Measurements from ENCODE around the gene TSTD1.

Gene TSTD1, protein sequence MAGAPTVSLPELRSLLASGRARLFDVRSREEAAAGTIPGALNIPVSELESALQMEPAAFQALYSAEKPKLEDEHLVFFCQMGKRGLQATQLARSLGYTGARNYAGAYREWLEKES

DNA sequence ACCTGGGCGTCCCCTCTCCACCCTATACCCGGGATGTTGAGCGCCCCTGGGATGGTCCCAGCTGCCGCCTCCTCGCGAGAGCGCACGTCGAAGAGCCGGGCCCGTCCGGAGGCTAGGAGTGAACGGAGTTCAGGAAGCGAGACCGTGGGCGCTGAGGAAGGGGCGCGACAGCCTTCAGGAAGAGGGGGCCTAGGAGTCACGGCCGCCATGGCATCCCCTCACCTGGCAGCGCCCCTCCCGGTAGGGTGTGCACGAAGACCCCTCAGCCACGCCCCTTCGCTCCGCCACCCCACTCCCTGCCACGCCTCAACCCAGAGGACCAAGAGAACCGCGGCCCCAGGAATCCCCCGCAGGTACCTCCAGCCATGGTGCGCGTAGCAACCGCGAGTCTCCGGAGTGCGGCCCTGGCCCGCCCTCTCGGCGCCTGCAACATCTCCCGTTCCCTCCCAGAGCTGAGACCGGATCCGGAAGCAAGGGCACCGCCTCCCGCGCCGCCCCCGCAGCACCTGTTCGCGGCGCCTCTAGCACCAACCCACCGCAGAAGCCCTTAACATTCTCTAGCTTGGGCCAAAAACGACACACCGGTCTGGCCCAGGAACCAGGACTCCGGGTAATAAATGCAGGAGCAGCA, at the start of gene TSTD1:
TSTD1 (minus strand) TSS at position 442 of the 631 bp plus-strand sequence; CDS start at position 367, 75 bp downstream.
- FAIRE-seq: no peak

GRCh38 chr1:161086457-161086856, 47.7 kb upstream of the TSTD1 start:
- no peak for FAIRE-seq

- FAIRE-seq: no peak
Measured at GRCh38 chr1:161085165-161085564, 46.4 kb upstream of the TSTD1 start.

- no peak for FAIRE-seq
Measured at GRCh38 chr1:161084597-161084988, 45.8 kb upstream of the TSTD1 start.

DNA sequence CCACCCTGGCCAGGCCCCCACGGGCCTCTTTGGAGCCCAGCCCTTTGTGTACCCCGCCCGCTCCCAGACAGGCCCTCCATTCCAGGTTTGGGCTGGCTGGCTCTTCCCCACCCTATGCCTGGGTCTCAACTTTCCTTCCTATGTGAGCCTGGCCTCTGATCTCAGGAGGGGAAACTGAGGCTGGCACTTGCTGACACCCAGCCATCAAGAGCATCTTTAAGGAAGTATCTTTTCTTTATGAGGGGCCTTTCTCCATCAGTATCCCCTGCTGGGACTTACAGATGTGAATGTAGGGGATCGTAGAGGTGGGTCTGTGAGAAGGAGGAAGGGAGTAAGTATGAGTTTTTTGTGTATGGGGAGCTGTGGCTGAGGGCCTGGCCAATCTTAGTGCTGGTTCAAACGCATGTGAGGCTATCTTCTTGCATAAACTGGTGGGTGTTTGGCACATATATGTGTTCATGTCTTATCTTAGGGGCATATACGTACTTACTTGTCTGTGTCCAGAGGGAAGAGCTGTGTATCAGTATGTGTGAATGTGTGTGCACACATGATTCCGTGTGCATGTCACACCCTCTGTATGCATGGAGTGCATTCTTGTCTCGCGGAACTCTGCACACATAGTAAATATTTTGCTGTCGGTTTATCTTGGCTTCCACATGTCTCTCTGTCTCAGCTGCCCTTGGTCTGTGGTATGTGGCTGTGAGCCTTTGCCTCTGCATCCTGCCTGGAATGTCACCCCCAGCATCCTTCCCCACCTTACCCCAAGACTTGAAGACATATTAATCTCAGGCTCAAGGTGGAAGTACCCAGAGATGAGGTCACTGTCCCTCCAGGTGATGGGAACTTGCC, 45.2 kb upstream of the TSTD1 start:
- no peak for FAIRE-seq

- FAIRE-seq: no peak
Measured at GRCh38 chr1:161082996-161083747, 44.4 kb upstream of the TSTD1 start.

DNA sequence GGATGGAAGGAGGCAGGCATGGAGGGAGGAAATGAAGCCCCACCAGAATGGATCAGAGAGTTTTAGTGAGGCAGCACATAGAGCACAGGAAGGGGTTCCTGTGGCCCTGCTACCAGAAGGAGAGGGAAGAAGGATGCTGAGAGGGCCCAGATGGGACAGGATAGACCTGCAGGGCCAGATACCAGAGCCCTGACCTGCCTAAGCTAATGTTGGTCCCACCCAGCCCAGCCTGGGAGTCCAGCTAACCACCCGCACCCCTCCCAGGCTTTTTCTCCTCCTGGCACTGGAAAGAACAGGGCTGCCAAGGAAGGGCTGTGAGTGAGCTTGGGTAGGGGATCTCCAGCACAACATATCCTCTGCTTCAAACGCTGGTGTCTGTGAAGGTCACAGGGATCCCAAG, 43.7 kb upstream of the TSTD1 start:
- FAIRE-seq: no peak

GRCh38 chr1:161081519-161081918, 42.8 kb upstream of the TSTD1 start:
- FAIRE-seq: no peak

DNA sequence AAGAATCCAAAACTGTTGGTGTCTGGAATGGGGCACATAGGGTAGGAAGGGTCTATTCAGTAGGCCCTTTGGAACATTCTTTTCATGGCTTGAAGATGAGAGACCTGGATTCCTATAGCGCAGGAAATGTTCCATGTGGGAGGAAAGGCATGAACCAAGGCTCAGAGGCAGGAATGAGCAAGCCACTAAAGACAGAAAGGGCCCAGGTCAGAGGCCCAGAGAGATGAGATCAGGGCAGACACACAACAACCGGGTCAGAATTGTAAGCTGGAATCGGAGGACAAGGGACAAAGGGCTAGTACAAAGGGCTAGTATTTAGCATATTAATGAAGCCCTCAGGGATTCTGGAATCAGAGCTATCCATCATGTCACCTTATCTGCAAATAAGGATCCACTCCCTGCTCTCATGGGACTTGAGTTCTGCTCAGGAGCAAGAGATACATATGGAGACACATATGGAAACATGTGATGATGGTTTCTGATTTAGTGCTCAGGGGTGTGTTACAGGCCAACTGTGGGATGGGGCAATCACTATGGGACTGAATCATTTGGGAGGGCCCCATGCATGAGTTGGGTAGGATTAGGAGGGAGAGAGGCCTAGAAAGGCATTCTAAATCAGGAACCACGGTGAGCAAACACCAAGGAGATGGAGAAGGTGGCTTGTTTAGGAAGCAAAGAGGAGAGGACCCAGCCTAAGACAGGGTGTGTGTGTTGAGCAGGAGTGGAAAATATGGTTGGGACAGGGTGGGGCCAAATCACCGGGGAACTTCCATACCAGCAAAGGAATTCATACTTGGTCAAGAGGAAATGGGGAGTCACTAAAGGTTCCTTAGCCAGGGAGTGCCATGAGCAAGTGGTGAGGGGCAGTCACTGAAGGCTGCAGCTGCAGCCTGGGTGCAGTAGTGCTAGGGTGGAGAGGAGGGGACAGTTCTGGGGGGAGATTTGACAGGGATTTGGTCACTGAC, 42.0 kb upstream of the TSTD1 start:
- no peak for FAIRE-seq

DNA sequence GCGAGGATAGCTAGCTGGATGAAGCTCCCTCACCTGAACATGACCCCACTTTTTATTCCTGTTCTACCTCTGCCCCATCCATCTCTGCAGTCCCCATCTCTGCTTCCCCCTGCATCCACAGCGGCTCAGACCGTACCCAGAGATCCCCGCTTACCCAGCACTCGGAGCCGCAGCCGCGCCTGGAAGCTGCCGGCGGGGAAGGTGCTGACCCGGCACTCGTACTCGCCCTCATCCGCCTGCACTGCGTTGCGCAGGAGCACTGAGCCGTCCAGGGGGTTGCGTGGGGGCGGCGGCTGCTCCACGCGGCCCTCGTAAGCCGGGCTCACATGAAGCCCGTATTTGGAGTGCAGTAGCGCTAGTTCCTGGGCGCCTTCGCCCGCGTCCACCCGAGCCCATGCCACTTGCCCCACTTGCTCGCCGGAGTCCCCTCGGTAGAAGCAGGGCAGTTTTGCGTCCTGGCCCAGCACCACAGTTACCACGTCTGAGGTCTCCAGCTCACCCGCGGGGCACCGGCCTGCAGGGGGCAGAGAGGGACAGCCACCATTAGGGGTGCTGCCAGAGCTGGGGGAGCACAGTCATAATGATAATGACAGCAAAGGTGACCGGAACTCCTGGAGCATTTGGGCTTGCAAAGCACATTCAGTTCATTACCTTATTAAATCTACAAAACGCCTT, 40.8 kb upstream of the TSTD1 start:
- no peak for FAIRE-seq

DNA sequence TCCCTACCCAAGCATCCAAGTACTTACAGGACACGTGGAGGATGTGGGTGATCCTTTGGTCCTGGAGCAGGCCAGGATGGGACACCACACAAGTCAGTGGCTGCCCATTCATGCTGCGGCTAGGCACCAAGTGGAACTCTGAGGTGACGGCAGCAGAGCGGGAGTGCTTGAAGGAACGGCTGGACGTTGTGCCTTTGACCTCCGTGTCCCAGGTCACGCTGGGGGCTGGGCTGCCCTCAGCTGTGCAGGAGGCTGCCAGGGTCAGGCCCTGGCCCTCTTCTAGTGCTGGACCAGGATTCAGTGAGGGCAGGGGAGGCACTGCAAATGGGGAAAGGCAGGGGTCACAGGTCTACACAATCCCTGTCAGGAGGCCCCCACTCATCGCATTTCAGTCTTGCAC, 38.7 kb upstream of the TSTD1 start:
- no peak for FAIRE-seq

DNA sequence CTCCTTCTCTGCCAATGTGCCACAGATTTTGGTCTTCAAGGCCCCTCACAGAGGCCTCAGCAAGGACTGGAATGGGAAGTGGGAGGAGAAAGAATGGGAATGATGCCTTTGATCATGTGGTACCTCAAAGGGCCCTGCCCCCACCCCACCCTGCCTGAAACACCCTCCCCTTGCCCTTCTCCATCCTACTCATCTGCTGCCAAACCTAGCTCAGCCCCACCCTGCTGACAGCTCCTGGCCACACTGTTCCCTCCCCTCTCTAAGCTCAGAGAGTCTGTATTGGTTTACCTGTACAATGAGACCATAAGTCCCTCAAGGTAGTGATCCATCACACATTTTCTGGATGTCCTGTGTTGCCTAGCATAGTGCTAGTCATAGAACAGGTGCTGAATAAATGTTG, 37.6 kb upstream of the TSTD1 start:
- no peak for FAIRE-seq

GRCh38 chr1:161074676-161075368, 36.1 kb upstream of the TSTD1 start:
- FAIRE-seq: no peak

- no peak for FAIRE-seq
Measured at GRCh38 chr1:161073474-161074121, 34.8 kb upstream of the TSTD1 start.

- no peak for FAIRE-seq
Measured at GRCh38 chr1:161072751-161073449, 34.1 kb upstream of the TSTD1 start.

DNA sequence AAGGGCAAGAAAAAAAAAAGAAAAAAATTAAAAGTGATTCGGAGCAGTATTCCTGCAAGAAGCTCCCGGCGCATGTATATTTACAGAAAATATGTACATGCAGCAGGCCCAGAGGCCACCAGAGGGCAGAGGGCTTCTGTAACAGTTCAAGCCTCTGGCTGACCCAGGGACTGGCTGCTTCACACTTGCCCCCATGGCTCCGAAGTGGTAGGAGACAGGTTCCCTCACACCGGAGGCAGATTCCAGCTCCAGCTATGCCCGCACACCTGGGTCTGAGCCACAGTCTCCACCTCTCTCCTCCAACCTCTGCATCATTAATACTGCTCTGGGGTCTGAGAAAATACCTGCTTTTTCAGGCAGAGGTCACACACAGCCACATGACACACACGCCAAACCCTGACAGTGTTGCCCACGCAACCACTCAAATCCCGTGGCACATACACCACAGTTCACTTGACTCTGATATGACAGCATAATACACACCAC, 33.2 kb upstream of the TSTD1 start:
- FAIRE-seq: no peak

DNA sequence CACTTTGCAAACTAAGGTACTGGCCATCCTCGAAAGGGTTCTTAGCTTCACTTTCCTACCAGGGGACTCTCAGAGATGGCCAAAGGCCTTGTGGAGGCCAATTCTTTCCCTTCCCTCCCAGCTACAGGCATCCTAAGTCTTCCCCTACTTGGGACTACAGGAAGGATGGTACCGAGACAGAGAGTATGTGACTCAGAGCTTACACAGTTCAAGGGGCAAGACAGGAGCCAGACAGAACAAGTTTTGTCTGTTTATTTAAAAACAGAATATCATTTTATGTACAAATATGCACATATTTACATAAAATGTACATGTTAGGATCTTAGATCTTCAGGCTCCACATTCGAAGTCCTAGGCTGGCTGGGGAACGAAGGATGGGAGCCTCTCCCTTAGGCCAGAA, 32.0 kb upstream of the TSTD1 start:
- no peak for FAIRE-seq

DNA sequence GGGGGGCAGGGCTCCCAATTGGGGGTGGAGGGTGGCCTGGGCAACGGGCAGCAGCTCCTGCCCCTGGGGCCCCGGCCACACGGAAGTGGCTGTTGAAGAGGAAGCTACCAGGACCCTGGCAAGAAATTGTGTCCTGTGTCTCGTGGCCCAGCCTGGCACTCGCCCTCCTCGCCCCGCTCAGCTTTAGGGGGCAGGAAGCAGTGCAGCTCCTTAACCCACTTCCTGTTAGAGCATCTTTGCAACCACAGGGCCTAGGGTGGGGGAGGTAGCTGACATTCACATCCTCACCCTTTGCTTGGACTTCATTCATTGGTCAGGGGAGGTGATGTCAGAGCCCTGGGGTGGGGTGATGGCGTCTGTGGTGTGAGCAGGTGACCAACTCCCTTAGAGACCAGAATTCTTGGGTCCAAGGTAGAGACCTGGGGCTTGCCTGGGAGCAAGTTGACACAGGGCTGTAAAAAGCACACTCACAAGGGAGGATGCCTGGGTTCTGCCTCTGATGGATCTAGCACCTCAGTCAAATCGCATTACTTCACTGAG, 31.0 kb upstream of the TSTD1 start, which contains the start of gene ARHGAP30:
ARHGAP30 (minus strand) TSS at position 161 of the 540 bp plus-strand sequence. CDS start 267 bp downstream, outside the sequence.
- no peak for FAIRE-seq

DNA sequence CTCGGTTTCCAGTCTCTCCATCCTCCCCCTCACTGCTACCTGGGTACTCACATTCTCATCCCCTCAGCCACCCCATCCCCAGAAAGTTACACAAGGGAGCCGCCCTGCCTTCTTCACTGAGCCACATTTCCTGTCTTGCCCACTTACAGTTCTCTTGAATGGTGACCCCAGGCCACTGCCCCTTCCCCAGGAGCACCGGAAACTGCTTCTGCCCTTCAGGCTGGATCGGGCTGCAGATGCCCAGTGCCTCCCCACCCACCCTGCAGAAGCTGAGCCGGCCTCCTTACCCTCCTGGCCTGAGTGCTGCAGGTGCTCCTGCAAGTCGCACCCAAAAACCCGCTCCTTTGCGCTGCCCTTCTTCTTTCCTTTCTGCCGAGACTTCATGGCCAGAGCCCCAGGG, 30.5 kb upstream of the TSTD1 start:
- FAIRE-seq: no peak
